OCI-LY3 (cell line): ENCODE measurements around the gene ASH1L.

ENCODE experiments used
- CTCF ChIP-seq: fragments of 200-600, 300-600 bp; sonication (generic); IDR thresholded peaks from 2 replicates; pipeline ENCODE4 v1.5.1; 2014; ENCODE audit warnings: antibody characterized with exemption, low read length, low read depth
- EZH2phosphoT487 ChIP-seq: fragments of 200-600 bp; shearing (Covaris generic); IDR thresholded peaks from 2 replicates; pipeline ENCODE4 v1.6.1; 2018; ENCODE audit warnings: antibody characterized with exemption, mixed run types, low read depth

GRCh38 chr1:155321639-155322503 is 240.7 kb downstream of the ASH1L start:
- no peak for TF ChIP-seq CTCF
- TF ChIP-seq EZH2phosphoT487 = no peak
